HG02840 (cell line): Measurements from ENCODE around the gene ATP5ME.
"Not testable (repeated sequence)": the region's sequence is repeated elsewhere in the genome, so short reads cannot be mapped to it uniquely, and the experiment has no call there.

Experiments
- ATAC-seq: cut with Tn5 transposase; IDR thresholded peaks from one replicate; pipeline ENCODE4 v1.9.1; 2021; ENCODE audit warnings: mild to moderate bottlenecking, moderate library complexity, moderate number of reproducible peaks; ENCODE audit not compliant: unreplicated experiment, low FRiP score

Gene ATP5ME

GRCh38 chr4:657834-658667, 16.0 kb downstream of the ATP5ME start:
- ATAC-seq = no peak

- no peak for ATAC-seq
These were observed 16.7 kb downstream of the ATP5ME start for GRCh38 chr4:657338-657833.

GRCh38 chr4:656436-657337, 17.4 kb downstream of the ATP5ME start:
- no peak for ATAC-seq

GRCh38 chr4:655464-656151, 18.5 kb downstream of the ATP5ME start:
- no peak for ATAC-seq

- ATAC-seq = no peak
These were observed 19.1 kb downstream of the ATP5ME start for GRCh38 chr4:654871-655463.

GRCh38 chr4:654503-654845, 19.6 kb downstream of the ATP5ME start:
- no peak for ATAC-seq

- no peak for ATAC-seq
These were observed 20.1 kb downstream of the ATP5ME start for GRCh38 chr4:653831-654502.

- no peak for ATAC-seq
These were observed 20.8 kb downstream of the ATP5ME start for GRCh38 chr4:653080-653821.

GRCh38 chr4:651884-652642, 22.0 kb downstream of the ATP5ME start:
- no peak for ATAC-seq

- ATAC-seq = no peak
These were observed 22.9 kb downstream of the ATP5ME start for GRCh38 chr4:650951-651883.

- ATAC-seq = no peak
These were observed 23.6 kb downstream of the ATP5ME start for GRCh38 chr4:650461-650860.

GRCh38 chr4:649751-650310, 24.2 kb downstream of the ATP5ME start:
- no peak for ATAC-seq

- no peak for ATAC-seq
These were observed 24.8 kb downstream of the ATP5ME start for GRCh38 chr4:649293-649625.

GRCh38 chr4:648579-649292, 25.3 kb downstream of the ATP5ME start:
- ATAC-seq = no peak

- no peak for ATAC-seq
These were observed 26.6 kb downstream of the ATP5ME start for GRCh38 chr4:647481-647880.

- no peak for ATAC-seq
These were observed 27.6 kb downstream of the ATP5ME start for GRCh38 chr4:646460-646859.

GRCh38 chr4:642366-642765, 31.7 kb downstream of the ATP5ME start:
- ATAC-seq = not testable (repeated sequence)
